Measurements from ENCODE around the gene TK2.
"Not testable (repeated sequence)": the region's sequence is repeated elsewhere in the genome, so short reads cannot be mapped to it uniquely, and the experiment has no call there.

Gene TK2

DNA sequence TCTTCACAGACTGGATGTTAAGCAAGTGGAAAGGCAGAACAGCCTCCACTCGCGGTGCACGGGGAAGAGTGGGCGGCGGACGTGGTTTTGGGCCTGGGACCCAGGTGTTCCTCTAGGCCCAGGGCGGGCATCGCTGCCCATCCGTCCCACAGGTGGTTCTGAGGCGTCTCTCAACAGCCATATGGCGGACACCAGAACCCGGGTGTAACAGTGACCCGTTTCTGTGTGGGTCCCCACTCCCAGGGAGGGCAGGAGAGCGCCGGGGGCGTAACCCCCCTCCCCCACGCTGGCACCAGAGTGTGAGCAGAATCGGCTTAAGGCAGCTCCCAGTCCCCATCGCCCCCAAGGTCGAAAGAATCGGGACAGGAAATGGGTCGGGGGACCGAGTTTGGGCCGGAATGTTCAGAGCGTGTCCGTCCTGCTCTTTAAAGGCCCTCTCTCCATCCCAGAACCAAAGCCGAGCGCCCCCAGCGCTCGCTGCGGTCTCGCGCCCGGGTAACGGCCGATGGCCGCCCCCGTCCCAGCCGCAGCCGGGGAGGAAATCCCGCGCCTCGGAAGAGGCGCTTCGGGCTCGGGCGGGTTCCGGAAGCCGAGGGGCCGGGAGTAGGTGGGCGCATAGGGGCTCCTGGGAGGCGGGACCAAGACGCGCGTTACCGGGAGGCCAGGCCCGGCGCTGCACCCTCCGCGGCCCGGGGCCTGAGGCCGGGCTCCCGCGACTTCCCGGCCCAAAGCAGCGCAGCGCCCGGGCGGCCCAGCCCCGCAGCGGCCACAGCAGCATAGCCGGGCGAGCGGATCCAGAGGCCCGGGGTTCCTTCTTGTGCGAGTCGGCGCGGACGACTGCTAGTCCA lies at the start of gene TK2:
TK2 (minus strand) TSS at position 839 of the 848 bp plus-strand sequence; CDS start at position 778, 61 bp downstream.
- peak; percentile 43 to 65 for DNase-seq (ENCODE audit: low read depth in 2 of 2)

DNA sequence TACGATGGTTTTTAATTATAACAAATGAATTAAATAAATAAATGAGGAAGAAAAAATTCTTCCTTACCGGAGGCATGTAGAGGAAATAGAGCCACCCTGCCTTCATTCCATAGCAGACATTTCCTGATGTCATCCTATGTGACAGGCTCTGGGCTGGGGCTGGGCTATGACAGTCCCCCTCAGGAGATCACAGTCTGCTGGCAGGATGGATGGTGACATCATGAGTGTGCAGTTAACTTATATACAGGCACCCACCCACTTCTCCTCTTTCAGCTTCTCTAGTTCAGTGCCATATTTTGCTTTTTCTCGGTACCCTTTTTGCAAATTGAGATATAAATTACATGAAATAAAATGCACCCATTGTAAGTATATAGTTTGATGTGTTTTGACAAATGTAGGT lies 48.2 kb upstream of the TK2 start:
- no peak for DNase-seq (ENCODE audit: low read depth in 2 of 2)

DNA sequence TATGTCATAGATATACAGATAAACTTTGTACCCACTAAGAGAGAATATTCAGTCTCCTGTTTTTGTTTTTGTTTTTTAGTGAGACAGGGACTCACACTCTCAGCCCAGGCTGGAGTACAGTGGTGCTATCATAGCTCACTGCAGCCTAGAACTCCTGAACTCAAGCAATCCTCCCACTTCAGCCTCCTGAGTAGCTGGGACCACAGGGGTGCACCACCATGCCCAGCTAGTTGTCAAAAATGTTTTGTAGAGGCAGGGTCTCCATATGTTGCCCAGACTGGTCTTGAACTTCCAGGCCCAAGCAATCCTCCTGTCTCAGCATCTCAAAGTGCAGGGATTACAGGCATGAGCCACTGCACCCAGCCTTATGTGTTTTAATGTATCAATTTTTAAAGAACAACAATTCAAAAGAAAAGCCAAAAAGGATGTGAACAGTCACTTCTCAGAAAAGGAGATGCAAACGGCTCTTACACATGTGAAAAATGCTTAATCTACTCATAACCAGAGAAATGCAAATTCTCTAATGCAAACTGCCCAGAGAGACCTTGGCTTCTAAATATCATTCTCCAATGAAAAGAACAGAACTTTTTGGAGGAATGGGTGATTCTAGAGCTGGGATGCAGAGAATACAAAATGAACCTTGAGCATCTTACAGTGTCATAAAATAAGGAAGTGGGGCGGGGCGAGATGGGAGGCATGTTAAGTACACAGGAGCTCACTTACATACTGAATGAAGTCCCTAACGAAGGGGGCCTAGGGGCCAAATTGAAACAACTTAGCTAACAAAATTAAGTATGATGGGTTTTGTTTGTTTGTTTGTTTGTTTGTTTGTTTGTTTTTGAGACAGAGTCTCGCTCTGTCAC lies 47.3 kb upstream of the TK2 start:
- DNase-seq (ENCODE audit: low read depth in 2 of 2), result no peak

DNA sequence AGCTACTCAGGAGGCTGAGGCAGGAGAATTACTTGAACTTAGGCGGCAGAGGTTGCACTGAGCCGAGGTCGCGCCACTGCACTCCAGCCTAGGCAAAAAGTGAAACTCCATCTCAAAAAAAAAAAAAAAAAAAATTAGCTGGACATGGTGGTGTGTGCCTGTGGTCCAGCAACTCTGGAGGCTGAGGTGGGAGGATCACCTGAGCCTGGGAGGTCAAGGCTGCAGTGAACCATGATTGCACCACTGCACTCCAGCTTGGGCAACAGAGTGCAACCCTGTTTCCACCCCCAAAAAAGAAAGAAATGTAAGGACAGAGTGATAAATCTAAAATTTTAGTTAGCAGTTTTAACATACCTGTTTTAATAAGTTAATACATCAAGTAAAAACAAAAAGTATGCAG lies 46.6 kb upstream of the TK2 start:
- not testable (repeated sequence) for DNase-seq (ENCODE audit: low read depth in 2 of 2)

DNA sequence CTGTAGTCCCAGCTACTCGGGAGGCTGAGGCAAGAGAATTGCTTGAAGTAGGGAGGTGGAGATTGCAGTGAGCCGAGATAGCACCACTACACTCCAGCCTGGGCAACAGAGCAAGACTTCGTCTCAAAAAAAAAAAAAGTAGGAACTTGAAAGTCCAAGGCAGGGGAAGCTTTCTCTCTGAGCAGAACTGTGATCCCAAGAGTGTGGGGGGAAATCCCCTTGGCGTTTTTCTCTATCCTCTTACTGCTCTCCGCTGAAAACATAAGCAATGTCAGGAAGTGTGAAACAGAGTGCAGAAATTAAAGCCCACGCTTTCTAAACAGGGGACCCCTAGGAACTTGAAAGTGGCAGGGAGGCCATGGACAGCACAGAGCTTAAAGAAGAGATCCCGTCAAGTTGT lies 44.8 kb upstream of the TK2 start:
- no peak for DNase-seq (ENCODE audit: low read depth in 2 of 2)

DNA sequence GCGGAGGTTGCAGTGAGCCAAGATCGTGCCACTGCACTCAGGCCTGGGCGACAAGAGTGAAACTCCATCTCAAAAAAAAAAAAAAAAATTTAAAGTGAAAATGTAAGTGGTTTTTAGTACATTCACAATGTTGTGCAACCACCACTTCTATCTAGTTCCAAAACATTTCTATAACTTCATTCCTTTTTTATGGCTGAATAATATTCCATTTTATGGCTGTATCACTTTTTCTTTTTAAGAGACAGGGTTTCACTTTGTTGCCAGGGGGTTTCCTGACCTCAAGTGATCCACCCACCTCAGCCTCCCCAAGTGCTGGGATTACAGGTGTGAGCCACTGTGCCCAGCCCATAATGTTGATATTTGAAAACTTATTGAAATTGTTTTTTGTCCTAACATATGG lies 42.9 kb upstream of the TK2 start:
- DNase-seq (ENCODE audit: low read depth in 2 of 2), result no peak

DNA sequence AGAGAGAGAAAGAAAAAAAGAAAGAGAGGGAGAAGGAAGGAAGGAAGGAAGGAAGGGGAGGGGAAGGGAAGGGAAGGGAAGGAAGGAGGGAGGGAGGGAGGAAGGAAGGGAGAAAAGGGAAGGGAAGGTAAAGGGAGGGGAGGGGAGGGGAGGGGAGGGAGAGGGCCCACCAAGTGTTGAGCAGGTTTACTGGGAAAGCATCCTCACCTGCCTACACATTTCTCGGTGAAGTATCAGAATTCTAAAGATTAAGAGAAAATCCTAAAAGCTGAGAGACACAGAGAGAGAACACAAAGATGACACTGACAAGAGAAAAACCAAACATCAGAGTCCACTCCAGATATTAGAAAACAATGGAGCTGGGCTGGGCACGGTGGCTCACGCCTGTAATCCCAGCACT lies 42.3 kb upstream of the TK2 start:
- no peak for DNase-seq (ENCODE audit: low read depth in 2 of 2)

DNA sequence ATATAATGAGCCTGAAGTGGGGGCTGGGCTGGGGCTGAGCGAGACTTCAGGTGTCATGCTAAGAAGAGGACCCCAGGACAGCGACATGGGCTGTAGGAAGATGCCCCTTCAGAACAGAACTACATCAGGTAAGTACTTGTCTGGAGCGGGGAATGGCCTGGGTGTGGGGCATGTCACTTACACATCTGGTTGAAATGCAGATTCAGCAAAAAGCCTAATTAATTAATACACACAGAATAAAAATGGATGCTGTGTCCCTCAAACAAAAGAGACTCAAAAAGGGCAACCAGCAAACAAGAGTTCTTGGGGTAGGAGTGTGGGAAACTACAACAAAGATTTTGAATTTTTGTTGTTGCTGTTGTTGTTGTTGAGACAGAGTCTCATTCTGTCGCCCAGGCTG lies 41.1 kb upstream of the TK2 start:
- no peak for DNase-seq (ENCODE audit: low read depth in 2 of 2)

DNA sequence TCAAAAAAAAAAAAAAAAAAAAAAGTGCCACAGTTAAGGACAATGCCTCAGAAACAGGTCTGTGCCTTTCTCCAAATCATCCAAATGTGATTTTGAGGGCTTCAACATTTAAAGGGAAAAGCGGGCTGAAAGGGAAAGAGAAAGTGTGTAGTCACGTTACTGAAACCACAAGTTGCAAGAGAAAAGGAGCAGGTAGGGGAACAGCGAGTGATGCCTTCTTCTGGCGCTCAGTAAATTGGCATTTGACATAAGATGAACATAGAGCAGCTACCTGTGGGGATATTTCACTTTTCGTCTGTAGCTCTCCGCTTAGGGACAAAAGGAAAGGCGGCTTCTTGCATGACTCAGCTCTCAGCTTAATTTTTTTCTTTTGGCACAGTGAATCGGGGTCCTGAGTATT lies 40.4 kb upstream of the TK2 start:
- no peak for DNase-seq (ENCODE audit: low read depth in 2 of 2)

DNA sequence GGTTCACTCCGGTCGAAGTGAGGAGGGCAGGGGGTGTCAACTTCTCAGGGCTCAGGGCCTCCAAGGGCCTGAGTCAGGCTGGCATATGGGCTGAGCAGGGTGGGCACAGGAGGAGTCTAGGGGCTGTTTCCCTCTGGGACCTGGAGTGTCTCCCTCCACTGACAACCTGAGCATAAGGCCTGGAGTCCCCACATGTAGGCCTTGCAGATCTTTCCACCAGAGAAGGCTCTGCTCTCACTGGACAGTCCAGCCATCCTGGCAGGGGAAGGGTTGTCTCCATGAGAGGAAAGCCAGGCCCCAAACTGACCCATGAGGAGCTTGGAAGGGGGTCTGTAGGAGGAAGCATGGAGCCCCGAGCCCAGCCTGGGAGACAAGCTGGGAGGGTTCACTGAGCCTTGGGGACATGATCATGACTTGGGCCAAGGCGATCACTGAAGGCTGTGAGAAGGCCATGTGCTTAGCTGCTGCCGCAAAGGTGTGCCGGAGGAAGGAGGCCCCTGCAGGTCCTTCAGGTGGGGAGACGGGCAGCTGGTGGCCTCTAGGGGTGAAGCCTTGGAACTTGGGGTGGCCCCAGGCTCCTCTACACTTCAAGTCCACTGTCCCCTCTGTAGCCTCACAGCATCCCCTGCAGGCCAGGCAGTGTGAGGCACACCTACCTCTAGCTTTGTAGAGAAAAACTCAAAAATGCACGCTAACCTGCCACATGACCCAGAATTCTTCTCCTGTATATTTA lies 39.2 kb upstream of the TK2 start:
- DNase-seq (ENCODE audit: low read depth in 2 of 2), result peak in 1 of 2 donors; percentile 27

DNA sequence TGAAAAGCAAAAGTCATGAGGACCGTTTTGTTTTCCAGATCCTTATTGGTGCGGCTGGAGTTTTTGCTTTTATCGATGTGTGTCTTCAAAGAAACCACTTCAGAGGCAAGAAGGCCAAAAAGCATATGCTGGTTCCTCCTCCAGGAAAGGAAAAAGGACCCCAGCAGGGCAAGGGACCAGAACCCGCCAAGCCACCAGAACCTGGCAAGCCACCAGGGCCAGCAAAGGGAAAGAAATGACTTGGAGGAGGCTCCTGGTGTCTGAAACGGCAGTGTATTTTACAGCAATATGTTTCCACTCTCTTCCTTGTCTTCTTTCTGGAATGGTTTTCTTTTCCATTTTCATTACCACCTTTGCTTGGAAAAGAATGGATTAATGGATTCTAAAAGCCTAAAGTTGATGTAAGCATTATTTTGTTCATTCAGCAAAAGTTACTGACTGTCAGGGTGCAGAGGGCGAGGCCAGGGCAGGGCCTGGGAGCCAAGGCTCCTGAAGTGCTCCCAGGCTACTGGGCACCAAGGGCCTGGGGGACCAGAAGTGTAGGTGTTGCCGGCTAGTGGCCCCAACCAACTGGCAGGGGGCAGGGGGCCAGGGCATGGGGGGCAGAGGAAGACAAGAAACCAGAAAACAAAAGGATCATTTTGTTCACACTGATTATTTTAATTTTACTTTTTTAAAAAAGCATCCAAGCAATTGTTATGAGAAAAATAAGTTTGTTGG lies 38.1 kb upstream of the TK2 start:
- no peak for DNase-seq (ENCODE audit: low read depth in 2 of 2)

DNA sequence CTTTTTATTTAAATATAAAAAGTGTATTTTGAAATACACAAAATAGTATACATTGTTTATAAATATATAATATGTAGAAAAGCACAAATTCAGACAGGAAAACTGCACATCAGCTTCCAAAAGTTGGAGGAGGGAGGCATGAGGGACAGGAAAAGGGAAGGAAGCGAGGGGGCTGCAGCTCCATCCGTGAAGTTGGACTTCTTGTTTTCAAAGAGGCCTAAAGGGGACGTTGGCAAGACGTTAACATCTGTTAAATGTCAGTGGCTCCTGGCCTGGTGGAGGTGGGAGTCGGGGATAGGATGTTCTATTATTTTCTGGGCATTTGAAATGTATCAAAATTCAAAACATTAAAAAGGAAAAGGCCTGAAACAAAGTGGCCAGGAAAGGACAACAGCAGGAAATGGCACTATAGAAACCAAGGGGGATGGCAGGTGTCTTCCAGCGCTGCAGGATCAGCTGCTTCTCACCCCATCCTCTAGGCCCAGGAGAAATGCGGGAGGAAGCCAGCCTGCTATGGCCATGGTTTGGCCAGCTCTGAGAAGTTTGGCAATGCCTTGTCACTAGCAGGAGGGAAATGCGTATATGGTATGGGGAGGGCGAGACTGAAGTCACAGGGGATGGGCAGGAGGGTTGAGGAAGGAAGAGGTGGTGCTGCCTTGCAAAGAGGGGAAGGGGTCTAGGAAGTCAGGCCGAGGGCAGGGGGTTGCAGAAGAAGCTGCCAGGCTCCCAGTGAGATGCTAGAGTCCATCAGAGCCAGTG lies 35.7 kb upstream of the TK2 start:
- DNase-seq (ENCODE audit: low read depth in 2 of 2), result no peak

DNA sequence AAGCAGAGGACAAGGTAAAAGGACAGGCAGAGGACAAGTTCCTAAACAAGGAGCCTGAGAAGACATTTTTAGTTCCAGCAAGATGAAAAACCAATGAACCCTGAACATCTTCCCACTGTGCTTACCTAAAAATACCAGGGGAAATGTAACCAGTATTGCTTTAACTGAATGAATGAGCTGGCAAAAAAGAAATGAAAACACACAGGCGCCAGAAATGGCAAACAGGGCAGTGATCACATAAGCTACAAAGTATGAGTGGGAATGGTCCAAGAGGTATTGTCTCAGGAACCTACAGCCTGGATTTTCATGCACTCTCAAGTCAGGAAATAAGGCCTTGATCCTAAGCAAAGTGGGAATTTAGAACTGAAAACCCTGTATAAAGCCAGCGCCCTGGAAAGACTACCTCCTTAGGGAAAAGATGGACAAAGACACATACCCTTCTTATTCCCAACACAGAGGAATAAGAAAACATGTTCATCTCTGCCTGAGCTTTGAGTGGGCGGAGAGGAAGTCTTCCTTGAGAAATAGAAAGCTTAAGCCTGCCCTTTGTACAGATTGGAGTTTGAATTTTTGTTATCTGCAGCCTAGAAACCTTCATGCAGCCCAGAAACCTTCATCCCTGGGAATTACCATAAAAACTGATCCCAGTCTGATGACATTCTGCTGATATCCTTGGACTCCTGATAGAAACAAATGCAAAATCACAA lies 31.5 kb upstream of the TK2 start:
- no peak for DNase-seq (ENCODE audit: low read depth in 2 of 2)

DNA sequence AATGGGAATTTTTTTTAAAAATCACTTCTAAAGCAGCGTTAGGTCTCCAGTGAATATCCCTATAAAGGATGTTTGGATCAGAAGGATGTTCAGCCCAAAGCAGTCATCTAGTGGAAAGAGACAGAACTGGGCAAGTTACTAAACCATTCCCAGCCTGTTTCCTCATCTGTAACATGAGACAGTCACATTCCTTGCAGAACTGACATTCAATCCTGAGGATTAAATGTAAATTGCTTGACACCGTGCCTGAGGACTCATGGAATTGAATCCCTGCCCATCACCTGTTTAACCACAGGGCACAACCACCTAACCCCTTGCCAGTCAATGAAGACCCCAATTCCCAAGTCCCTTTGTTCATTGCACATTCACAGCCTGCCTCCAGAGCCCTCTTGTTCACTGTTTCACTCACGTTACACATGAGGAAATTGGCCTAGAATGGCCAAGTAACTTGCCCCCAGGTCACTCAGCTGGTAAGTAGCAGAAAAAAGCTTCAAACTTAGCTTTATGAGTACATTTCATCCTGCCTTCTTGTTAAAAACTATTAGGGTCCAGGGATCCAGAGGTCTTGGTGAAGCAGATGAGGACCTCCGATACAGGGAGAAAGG lies 30.8 kb upstream of the TK2 start:
- no peak for DNase-seq (ENCODE audit: low read depth in 2 of 2)

DNA sequence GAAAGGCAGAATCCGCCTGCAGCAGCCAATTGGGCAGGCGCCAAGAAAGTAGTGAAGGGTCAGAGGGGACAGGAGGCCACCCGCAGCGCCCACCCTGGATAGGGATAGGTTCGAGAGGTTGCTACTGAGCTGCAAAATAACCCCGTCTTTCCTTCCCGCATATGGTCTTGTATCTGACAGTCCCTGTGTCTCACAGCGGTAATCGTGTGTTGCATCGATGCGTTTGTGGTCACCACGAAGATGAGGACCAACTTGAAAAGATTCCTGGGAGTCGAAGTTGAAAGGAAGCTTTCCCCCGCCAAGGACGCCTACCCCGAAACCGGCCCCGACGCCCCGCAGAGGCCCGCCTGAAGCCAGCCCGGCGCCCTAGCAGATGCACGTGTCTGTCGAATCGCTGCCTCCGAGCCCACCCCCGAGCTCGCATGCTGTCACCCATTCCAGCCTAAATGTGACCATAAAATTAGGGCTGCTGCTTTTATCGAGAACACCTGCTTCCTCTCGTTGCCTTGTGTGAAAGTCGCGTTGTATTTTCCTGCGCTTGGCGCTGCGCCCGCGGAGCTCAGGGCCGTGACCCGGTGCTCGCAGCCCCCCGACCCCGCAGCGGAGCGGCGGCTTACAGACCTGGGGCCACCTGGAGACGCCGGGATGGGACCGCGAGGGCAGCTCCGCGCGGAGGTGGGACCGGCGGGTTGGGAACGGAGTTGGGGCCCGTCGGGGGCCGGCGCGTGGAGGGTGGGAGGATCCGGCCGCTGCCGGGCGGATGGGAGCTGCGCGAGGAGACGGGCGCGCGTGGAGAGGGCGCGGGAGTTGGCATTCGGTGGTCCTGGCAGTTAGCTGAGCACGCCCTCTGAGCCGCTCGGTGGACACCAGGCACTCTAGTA lies 29.0 kb upstream of the TK2 start, which contains the start of gene CMTM2:
CMTM2 (plus strand) TSS at position 813 of the 881 bp plus-strand sequence. CDS start 145 bp downstream, outside the sequence.
- DNase-seq (ENCODE audit: low read depth in 2 of 2), result peak in 1 of 2 donors; percentile 24

DNA sequence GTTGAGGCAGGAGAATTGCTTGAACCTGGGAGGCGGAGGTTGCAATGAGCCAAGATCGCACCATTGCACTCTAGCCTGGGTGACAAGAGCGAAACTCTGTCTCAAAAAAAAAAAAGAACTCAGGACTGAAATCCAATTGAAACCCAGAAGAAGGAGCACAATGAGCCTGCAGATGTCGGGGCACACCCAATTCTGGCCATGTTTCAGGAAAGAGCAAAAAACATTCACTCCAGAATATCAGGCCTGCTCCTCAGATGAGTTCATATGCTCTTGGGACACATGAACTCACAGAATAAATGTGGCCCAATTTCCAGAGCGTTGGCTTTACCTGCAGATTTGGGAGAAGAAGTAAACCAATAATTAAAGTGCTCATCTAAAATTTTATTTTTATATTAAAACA lies 26.4 kb upstream of the TK2 start:
- DNase-seq (ENCODE audit: low read depth in 2 of 2), result no peak

DNA sequence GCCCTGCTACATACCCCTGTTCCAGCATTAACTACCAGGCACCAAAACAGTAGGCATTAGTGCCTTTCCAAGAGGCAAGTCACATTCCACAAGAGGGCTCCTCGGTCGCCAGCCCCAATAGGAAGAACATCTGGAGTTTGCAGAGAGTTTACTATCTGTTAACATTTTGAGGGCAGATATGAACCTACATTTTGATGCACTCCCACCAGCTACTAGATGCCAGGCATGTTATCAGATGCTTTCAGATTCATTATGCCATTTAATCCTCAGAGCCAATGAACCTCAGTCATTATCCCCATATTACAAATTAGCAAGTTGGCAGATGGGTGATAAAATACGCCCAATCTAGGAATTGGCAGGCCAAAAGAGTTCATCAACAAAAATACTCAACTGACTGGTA lies 25.1 kb upstream of the TK2 start:
- DNase-seq (ENCODE audit: low read depth in 2 of 2), result no peak

DNA sequence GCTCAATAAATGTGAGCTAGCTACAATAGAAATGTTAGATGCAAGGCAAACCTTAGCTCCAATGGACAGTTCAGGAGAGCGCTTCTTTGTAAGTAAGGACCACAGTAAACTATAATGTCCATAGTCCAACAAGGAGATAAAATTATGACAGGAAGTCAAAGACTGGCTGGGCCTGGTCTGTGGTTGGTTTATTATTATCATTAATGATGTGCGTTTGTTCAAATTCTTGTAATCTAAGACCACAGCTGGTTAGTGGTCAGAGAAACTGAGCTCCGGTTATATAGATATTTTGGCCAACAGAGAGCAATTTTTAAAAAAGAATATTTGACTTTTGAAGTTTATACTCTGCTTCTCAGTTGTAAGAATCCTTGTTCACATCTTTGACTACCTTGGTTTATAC lies 24.6 kb upstream of the TK2 start:
- no peak for DNase-seq (ENCODE audit: low read depth in 2 of 2)

DNA sequence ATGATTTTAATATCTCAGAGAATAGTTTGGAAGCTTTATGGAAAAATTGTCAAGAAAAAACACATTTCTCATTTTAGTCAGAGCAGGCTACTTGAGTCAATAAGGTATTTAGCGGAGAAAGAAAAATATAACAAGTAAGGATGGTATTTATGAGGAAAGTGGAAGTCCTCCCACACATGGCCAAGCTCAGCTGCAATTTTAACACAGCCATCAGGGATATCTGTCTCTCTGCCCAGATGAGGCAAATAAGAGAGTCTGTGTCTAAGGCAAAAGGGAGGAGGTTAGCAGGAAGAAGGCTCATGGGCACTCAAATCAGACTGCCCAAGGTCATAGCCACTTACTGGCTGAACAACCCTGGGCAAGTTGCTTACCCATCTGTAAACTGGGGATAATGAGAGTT lies 24.2 kb upstream of the TK2 start:
- no peak for DNase-seq (ENCODE audit: low read depth in 2 of 2)

Measured in stimulated activated CD4-positive, alpha-beta T cell treated with anti-CD3 and anti-CD28 coated beads, Interleukin-1b, Interleukin-23, amount 100 ng/mL, for 4 hours (primary cell).